HCT116 (cell line): ENCODE measurements around the gene IDUA.

ENCODE experiments used
- CBX3 ChIP-seq: IDR thresholded peaks from 2 replicates; pipeline ENCODE4 v1.6.1; 2012; ENCODE audit warnings: low read depth
- CTCF ChIP-seq, 3 experiments: fragments of 200-600 bp in 1 of 3; sonication (generic) in 1 of 3; IDR thresholded peaks in 2 of 3; conservative IDR thresholded peaks in 1 of 3; 2 replicates each; pipeline ENCODE4 v1.5.1; 2012 to 2017; ENCODE audit warnings: low read depth in 2 of 3, low read length in 2 of 3, antibody characterized with exemption in 1 of 3, borderline replicate concordance in 1 of 3, control low read depth in 1 of 3, mild to moderate bottlenecking in 1 of 3, mixed read lengths in 1 of 3, mixed run types in 1 of 3, moderate library complexity in 1 of 3; ENCODE audit not compliant: insufficient read depth in 1 of 3
- EZH2phosphoT487 ChIP-seq: fragments of 200-600 bp; IDR thresholded peaks from 2 replicates; pipeline ENCODE4 v1.6.1; 2018; ENCODE audit warnings: antibody characterized with exemption, borderline replicate concordance
- POLR2A ChIP-seq: IDR thresholded peaks from 2 replicates; pipeline ENCODE4 v1.7.0; 2011; ENCODE audit warnings: borderline replicate concordance; ENCODE audit not compliant: insufficient read depth, insufficient read length; ENCODE audit errors: extremely low read depth
- POLR2AphosphoS5 ChIP-seq: IDR thresholded peaks from 2 replicates; pipeline ENCODE4 v1.6.1; 2011; ENCODE audit warnings: mild to moderate bottlenecking, low read depth, low read length, moderate library complexity
- SP1 ChIP-seq: IDR thresholded peaks from 2 replicates; pipeline ENCODE4 v1.6.1; 2012; ENCODE audit warnings: low read depth
- TCF7L2 ChIP-seq: IDR thresholded peaks from 2 replicates; pipeline ENCODE4 v1.7.0; 2011; ENCODE audit warnings: borderline replicate concordance, inconsistent platforms; ENCODE audit not compliant: insufficient read depth, insufficient read length; ENCODE audit errors: extremely low read depth
- TF ChIP-seq, protein P1 (sequence below): IDR thresholded peaks from 2 replicates; pipeline ENCODE4 v1.6.1; 2012; ENCODE audit warnings: low read depth

DNA sequence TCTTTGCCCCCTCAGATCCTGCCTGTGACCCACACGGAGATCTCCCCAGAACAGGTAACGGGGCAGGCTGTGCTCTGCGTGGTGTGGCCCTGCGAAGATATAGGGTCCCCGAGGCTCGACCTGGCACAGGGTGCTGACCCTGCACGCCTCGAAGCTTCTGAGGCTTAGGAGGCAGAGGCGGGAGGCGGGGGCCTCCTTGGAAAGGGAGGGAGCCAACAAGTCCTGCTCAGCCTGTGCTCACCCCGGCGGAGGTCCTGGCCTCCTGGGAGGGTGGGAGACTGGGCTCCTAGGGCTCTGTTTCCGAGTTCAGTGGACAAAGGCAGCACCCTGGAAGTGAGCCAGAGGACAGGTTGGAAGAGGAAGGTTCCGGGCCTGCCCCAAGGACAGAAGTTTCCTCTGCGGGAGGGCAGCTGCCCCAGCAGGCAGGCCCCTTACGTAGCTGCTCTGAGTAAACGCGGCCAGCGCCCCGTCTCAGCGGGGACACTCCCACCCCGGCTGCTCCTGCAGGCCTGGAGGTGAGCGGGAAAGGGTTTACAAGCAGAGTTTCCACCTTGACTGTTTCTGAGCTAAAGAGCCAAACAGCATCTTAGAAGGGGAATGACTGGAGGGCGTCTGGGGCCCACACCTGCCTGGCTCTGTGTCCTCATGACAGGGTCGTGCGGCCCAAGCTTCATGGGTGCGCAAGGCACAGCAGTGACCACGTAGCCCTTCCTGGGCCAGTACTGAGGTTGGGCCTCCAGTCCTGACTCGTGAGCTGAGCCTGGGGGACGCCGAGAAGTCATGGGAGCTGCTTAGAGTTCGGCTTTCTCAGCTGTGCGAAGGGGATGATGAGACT, 38.5 kb upstream of the IDUA start:
- TF ChIP-seq CTCF (IDR thresholded peaks at IDR 0.05 in 2 of 3, conservative IDR thresholded peaks at IDR 0.05 in 1 of 3; ENCODE audit: borderline replicate concordance in 1 of 3, insufficient read depth in 1 of 3, low read depth in 2 of 3, low read length in 2 of 3) (no peak), TCF7L2 (no peak), EZH2phosphoT487 (no peak), CBX3 (no peak), POLR2A (no peak), POLR2AphosphoS5 (no peak), SP1 (no peak)
- TF ChIP-seq, protein P1, sequence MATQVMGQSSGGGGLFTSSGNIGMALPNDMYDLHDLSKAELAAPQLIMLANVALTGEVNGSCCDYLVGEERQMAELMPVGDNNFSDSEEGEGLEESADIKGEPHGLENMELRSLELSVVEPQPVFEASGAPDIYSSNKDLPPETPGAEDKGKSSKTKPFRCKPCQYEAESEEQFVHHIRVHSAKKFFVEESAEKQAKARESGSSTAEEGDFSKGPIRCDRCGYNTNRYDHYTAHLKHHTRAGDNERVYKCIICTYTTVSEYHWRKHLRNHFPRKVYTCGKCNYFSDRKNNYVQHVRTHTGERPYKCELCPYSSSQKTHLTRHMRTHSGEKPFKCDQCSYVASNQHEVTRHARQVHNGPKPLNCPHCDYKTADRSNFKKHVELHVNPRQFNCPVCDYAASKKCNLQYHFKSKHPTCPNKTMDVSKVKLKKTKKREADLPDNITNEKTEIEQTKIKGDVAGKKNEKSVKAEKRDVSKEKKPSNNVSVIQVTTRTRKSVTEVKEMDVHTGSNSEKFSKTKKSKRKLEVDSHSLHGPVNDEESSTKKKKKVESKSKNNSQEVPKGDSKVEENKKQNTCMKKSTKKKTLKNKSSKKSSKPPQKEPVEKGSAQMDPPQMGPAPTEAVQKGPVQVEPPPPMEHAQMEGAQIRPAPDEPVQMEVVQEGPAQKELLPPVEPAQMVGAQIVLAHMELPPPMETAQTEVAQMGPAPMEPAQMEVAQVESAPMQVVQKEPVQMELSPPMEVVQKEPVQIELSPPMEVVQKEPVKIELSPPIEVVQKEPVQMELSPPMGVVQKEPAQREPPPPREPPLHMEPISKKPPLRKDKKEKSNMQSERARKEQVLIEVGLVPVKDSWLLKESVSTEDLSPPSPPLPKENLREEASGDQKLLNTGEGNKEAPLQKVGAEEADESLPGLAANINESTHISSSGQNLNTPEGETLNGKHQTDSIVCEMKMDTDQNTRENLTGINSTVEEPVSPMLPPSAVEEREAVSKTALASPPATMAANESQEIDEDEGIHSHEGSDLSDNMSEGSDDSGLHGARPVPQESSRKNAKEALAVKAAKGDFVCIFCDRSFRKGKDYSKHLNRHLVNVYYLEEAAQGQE = no peak
